ENCODE data around the gene ZNF487. TPM values are rescaled to one million over a fixed set of nuclear protein-coding genes. Genes with fewer than 3 reads are reported as not detected.

ZNF487 gene
- total and polyA plus RNA-seq, 2 of the 4 experiments (the other 2 are of a cell fraction), result 1.7 to 2.7 TPM

DNA sequence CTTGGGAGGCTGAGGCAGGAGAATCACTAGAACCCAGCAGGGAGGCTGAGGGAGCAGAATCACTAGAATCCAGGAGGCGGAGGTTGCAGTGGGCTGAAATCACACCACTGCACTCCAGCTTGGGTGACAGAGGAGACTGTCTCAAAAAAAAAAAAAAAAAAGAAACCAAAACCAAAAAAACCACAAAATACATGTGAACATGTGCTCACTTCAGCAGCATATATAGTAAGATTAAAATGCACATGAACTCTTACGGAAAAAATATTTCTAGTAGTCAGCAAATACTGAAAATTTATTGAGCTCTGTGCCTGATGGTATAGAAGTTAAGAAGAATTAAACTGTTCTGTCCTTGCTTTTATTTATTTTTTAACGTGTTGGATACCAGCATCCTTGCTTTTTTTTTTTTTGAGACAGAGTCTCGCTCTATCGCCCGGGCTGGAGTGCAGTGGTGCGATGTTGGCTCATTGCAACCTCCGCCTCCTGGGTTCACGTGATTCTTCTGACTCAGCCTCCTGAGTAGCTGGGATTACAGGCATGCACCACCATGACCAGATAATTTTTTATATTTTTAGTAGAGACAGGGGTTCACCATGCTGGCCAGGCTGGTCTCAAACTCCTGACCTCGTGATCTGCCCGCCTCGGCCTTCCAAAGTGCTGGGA is 9.6 kb upstream of the ZNF487 start:
- Histone ChIP-seq H3K4me3 (ENCODE audit: insufficient read depth, low read depth, low read length) (no peak overlapping the region), H3K23ac (ENCODE audit: low read depth, low read length) (no peak overlapping the region), H2AK9ac (replicated peaks; ENCODE audit: low read depth, low read length, poor library complexity) (no peak overlapping the region), H3K18ac (ENCODE audit: low read depth, low read length) (no peak overlapping the region), H3K36me3 (ENCODE audit: control insufficient read depth, insufficient read depth, low read length) (no peaks in the 10 kb centered on the region), H3K27ac (ENCODE audit: insufficient read depth, low read length) (no peak overlapping the region), H4K8ac (ENCODE audit: low read depth in 2 of 2, low read length in 2 of 2) (no peak overlapping the region), H2BK5ac (ENCODE audit: low read depth, low read length, poor library complexity, severe bottlenecking) (no peak overlapping the region), H3K9me1 (ENCODE audit: insufficient read depth, low read length) (no peaks in the 10 kb centered on the region), H4K91ac (ENCODE audit: insufficient read depth, low read depth, low read length) (no peak overlapping the region), H2BK120ac (ENCODE audit: low read depth, low read length) (no peak overlapping the region), H3K9me3 (ENCODE audit: control insufficient read depth, insufficient read depth, low read length) (no peaks in the 10 kb centered on the region), H3K27me3 (ENCODE audit: control insufficient read depth, insufficient read depth, low read length) (no peaks in the 10 kb centered on the region), H3K9ac (ENCODE audit: low read depth, low read length) (no peak overlapping the region), H3K4me1 (ENCODE audit: control insufficient read depth, insufficient read depth, low read length) (no peaks in the 10 kb centered on the region), H3K14ac (replicated peaks; ENCODE audit: low read depth, low read length) (no peak overlapping the region), H3K56ac (ENCODE audit: extremely low read depth, insufficient read depth, low read length) (no peak overlapping the region), H3K79me1 (ENCODE audit: low read depth in 1 of 2, low read length in 2 of 2) (no peaks in the 10 kb centered on the region), H4K5ac (ENCODE audit: low read depth, low read length) (no peak overlapping the region), H2AK5ac (ENCODE audit: low read depth, low read length) (no peak overlapping the region), H2BK15ac (ENCODE audit: low read depth, low read length) (no peak overlapping the region), H2AFZ (replicated peaks; ENCODE audit: low read length, poor library complexity) (no peak overlapping the region), H4K20me1 (ENCODE audit: insufficient read depth, low read length) (no peaks in the 10 kb centered on the region), H3K4me2 (ENCODE audit: low read depth, low read length) (no peak overlapping the region), H2BK20ac (ENCODE audit: low read depth, low read length) (no peak overlapping the region), H3K4ac (ENCODE audit: low read depth, low read length) (no peak overlapping the region)
- CTCF ChIA-PET, result interaction anchor here (0.7 kb wide), 1 partner anchor 30 kb away, joined by 3 read pairs; no protein-coding TSS in a partner anchor
- dilution Hi-C loops (cut with HindIII; ENCODE audit: low sequenced_read_pairs, unreplicated experiment), result no loop called here
- POLR2A ChIA-PET (ENCODE audit: unreplicated experiment), result no interaction called here
- no TSS peak for BruUV-seq (replicated peaks)
- TF ChIP-seq MAFK (IDR thresholded peaks at IDR 0.05; ENCODE audit: low read depth, low read length) (peak; percentile 44; the same call in 1 of the 2 replicates), RAD21 (IDR thresholded peaks at IDR 0.05; ENCODE audit: low read length) (no peak), POLR2A (IDR thresholded peaks at IDR 0.05; ENCODE audit: low read depth, low read length) (no peak)
- intact Hi-C loops (cut with micrococcal nuclease), result no loop called here
- DNase-seq, result no peak
- in situ Hi-C loops (cut with MboI; ENCODE audit: low sequenced_read_pairs), result no loop called here
- ATAC-seq (ENCODE audit: low read depth), result no peak
- WGBS, 2 experiments (ENCODE audit: extremely low coverage in 2 of 2, insufficient read length in 1 of 2), result 49% methylated on average over 2 of the region's 12 CpGs; no CpG with 5 or more reads in 1 of the 2 experiments

Measured in IMR-90 (cell line).